IPS DF 4.7 (cell line): ENCODE measurements around the gene PARP15.

Experiments
- DNase-seq: peaks from one replicate; pipeline ENCODE4 v3.0.0-alpha.2; 2013; ENCODE audit warnings: low spot score; ENCODE audit errors: extremely low read depth

The PARP15 gene

DNA sequence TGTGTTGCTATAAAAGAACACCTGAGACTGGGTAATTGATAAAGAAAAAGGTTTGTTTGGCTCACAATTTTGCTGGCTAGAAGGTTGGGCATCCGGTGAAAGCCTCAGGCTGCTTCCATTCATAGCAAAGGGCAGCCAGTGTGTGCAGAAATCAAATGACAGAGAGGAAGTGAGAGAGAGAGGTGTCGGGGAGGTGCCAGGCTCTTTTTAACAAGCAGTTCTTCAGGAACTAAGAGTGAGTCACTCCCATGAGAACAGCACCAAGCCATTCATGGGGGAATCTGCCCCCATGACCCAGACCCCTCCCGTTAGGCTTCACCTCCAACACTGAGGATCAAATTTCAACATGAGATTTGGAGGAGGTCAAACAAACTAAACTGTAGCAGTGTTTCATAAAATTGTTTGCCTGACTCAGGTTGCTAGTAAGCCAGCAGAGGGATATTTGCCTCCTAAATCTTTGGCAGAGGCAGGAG, 4.5 kb upstream of the PARP15 start:
- no peak for DNase-seq

DNA sequence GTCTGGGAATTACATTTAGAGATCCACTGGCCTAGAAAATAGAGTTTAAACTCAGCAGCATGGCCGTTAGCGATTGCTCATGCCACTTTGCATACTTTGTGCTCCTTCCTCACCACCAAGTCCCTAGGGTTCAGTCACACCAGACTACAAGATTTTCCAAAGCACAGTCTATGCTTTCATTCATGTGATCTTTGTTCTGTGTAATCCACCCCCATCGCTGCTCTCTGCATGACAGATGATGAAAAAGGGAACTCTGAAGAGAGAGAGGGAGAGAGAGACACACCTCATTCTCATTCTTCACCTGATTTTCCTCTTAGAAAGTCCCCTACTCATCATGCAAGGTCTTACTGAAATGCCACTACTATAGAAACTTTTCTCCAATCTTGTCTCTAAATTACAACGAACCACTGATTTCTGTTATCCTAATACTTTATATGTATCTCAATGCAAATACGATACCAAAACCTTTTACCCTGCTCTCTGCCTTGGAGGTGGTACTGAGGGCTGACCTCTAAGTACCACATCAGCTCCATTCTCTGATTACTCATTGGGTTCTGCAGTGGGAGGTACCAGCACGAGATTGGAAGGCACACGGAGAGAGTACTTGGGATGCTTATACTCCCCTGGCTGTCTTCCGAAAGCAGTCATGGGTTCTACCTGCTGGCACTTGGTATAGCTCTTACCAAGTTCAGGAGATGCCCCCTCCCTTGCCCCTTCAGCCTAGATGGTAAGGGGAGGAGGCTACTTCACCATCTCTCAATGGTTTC, 1.1 kb upstream of the PARP15 start:
- no peak for DNase-seq

GRCh38 chr3:122578069-122578740, 755 bp downstream of the PARP15 start:
- DNase-seq: no peak

- no peak for DNase-seq
Observed at GRCh38 chr3:122580470-122580869, 3.0 kb downstream of the PARP15 start.

GRCh38 chr3:122581622-122582021, 4.2 kb downstream of the PARP15 start:
- no peak for DNase-seq

DNA sequence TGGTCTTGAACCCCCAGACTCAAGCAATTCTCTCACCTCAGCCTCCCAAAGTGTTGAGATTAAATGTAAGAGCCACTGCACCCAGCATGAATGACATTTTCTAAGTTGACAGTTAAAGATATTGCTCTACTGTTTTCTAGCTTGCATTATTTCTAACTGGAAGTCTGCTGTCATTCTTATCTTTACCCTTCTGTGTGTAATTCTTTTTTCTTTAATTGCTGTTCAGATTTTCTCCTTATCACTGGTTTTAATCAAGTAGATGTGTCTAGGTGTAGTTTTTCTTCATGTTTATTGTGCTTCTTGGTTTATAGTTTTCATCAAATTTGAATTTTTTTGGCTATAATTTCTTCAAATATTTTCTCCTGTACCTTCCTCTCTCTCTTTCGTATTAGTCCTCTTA, 4.9 kb downstream of the PARP15 start:
- DNase-seq: no peak

- no peak for DNase-seq
Observed at GRCh38 chr3:122586098-122586497, 8.6 kb downstream of the PARP15 start.

DNA sequence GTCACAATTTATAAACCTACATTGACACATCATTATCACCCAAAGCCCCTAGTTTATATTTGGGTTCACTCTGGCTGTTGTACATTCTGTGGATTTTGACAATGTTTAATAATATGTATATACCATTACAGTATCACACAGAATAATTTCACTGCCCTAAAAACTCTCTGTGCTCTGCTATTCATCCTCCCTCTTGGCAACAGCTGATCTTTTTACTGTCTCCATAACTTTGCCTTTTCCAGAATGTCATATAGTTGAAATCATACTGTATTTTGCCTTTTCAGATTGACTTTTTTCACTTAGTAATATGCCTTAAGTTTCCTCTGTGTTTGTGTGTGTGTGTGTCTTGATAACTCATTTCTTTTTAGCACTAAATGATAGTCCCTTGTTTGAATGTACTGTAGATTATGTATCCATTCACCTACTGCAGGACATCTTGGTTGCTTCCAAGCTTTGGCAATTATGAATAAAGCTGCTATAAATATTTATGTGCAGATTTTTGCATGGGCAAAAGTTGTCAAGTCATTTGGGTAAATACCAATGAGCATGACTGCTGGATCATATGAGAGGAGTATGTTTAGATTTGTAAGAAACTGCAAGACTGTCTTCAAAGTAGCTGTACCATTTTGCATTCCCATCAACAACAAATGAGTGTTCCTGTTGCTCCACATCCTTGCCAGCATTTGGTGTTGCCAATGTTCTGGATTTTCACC, 9.5 kb downstream of the PARP15 start:
- DNase-seq: no peak

GRCh38 chr3:122587572-122587971, 10.1 kb downstream of the PARP15 start:
- no peak for DNase-seq

- DNase-seq: no peak
Observed at GRCh38 chr3:122589297-122589696, 11.8 kb downstream of the PARP15 start.

GRCh38 chr3:122590610-122591009, 13.2 kb downstream of the PARP15 start:
- DNase-seq: no peak

DNA sequence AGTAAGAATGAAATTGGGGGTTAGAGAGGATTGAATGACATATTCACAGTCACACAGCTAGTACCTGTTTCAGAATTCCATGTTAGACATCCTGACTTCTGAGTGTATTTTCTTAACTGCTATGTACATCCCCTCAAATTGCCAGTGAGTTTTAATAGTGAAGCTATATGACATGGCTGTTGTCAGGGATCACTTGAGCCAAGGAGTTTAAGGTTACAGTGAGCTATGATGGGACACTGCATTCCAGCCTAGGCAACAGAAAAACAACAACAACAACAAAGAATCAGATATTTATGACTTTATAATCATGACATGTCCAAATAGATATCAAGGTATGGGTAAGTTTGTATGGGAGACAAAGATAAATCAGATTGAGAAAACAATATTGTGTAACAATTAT, 16.6 kb downstream of the PARP15 start:
- no peak for DNase-seq

- DNase-seq: no peak
Observed at GRCh38 chr3:122598151-122598550, 20.7 kb downstream of the PARP15 start.

DNA sequence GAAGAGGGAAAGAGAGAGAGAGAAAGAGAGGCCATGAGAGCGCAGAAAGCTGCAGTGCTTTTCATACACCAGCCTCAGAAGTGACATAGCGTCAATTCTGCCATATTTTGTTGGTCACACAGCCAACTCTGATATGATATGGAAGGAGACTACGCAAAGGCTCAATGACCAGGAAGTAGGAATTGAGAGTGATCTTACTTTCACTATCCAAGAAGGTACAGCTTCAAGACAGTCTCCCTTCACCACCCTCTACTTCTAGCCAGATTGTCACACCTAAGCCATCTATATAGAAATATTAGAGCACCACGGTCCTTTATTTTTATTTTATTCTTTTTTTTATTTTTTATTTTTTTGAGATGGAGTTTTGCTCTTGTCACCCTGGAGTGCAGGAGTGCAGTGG, 21.1 kb downstream of the PARP15 start:
- DNase-seq: no peak

DNA sequence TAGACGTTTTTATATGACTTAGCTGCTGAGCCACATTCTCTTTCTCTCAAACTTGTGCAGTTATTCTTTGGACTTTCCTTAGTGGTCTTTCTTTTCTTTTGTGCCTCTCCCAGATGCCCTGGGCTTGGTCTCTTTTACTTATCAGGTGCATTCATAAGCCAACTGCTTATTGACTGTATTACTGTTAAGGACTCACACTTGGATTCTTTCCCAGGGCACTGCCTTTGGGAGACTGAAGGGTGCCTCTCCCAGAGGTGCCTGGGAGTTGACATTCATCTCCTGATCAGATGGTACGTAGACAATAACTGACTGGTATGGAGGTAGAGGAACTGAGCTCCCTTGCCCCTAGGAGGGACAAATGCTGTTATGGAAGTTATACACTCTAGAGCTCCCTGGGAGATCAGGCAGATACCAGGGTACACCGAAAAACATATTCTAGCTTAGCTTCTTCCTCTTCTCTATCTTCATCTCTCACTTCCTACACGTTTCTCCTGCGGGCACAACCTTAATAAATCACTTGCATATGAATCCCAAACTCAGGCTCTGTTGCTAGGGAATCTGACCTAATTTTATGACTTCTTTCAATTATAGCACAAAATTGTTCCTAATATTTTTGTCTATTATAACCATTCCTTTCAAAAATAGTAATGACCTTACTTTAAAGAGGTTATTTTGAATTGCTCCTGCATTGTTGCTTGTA, 24.7 kb downstream of the PARP15 start:
- no peak for DNase-seq

DNA sequence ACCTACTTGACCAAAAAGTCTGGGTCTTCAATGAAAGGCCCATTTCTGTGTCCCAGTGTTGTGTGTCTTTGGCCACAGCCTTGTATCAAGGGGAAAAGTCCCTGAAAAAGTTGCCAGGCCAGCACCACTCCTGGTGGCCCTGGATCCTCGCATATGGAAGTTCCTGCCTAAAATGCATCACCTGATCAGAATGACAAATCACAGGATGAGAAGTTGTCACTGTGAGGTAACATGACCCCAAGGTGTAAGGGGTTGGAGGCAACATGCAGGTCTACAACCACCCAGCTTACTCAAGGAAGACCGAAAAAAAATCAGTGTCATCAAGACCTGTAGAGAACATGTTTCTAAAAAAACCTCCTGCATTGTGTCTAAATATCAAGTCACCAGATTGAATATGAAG, 25.6 kb downstream of the PARP15 start:
- no peak for DNase-seq

DNA sequence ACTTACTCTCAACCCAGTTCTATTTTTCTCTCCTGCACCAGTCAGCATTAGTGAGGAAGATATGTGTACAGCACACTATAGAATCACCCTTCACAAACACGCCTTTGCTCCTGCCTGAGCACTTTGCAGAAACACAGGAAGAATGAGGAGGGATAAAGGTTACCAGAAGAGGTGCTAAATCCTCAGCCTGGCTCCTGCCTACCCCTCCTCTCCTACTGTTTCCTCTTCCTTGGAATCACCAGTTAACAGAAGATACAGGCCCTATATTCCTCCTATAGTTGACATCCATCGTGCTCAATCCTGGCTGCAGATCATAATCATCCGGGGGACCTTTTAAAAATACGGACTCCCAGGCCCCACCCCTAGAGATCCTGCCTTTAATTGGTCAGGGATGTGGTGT, 28.9 kb downstream of the PARP15 start:
- no peak for DNase-seq

DNA sequence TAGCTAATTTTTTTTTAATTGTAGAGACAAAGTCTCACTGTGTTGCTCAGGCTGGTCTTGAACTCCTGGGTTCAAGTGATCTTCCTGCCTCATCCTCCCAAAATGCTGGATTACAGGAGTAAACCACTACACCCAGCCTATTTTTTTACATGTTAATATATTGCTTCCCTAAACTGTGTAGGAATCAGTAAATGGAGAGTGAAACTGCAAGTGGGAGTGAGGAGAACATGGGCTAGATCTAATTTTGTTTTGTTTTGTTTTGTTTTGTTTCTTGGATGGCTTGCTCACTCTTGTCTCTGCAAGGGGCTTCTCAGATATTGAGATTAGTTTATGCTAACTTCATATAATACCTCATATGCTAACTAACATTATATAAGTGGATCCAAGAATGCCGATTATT, 31.5 kb downstream of the PARP15 start:
- DNase-seq: no peak

DNA sequence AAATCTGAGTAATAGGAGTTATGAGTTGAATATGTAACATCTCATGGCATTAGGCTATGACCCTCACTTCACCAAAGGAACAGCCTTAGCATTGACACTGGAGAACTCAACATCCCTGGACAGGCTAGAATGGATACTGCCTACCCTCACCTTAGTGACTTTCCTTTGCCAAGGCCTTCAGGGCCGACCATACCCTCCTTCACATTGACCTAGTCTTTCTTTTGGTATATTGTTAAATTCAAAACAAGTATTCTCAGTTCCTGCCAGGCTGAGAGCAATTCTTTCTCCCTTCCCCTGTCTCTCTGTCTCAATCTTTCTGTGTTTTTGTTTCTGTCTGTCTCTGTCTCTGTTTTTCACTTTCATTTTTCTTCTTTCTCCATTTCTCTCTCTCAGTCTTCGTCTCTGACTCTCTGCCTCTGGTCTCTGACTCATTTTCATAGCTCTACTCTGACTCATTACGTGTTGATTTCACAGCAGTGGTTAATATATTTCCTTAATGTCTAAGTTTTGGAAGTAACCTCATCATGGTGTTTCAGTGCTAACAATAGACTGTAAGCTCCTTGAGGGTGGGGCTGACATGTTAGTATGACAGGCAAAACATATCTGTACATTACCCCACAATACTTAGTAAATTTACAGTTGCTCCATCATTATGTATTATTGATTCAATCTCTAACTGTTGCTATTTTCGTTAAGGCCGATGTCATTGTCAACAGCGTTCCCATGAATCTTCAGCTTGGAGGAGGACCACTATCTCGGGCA, 32.5 kb downstream of the PARP15 start:
- no peak for DNase-seq

GRCh38 chr3:122612696-122613095, 35.2 kb downstream of the PARP15 start:
- no peak for DNase-seq

GRCh38 chr3:122615303-122615702, 37.9 kb downstream of the PARP15 start:
- DNase-seq: no peak
